Hippocampal formation (tissue), 2 donors: Measurements from ENCODE around the gene IRF4.

Experiments used
- DNase-seq, 2 donors: peaks; one replicate each; lab custom pipeline; 2025; lab: John Stamatoyannopoulos, UW

IRF4 gene

DNA sequence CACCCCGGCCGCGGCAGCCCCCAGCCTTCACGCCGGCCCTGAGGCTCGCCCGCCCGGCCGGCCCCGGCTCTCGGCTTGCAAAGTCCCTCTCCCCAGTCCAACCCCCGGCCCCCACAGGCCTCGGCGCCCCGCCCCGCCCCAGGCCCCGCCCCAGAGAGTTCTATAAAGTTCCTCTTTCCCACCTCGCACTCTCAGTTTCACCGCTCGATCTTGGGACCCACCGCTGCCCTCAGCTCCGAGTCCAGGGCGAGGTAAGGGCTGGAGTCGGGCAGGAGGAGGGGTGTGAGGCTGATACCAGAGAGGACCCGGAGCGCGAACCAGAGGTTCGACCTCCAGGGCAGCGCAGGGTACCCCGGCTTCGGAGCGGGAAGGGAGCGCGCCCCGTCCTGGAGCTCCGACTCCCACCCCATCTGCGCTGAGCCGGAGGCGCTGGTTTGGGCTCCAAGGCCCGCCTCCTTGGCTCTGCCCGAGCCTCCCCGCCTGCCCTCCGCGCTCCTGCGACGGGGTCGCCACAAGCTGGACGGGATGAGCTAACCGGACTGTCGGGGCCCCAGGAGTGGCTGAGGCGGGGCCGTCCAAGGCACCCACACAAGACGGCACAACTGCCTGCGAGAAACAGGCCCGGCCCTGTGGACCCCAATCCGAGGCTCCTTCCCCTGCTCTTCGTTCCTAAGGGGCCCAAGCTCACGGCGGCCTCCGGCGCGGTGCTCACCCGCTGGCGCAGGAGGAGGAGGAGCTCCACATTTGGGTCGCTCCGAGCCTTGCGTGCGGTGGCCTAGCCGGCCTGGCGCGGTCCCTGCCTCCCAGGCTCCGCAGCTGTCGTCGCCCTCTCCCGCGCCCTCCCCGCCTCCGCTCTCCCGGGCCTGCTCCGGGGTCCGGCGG lies at the start of gene IRF4:
IRF4 (plus strand) TSS at position 194 of the 882 bp plus-strand sequence. CDS start 1,401 bp downstream, outside the sequence.
- DNase-seq = no peak

DNA sequence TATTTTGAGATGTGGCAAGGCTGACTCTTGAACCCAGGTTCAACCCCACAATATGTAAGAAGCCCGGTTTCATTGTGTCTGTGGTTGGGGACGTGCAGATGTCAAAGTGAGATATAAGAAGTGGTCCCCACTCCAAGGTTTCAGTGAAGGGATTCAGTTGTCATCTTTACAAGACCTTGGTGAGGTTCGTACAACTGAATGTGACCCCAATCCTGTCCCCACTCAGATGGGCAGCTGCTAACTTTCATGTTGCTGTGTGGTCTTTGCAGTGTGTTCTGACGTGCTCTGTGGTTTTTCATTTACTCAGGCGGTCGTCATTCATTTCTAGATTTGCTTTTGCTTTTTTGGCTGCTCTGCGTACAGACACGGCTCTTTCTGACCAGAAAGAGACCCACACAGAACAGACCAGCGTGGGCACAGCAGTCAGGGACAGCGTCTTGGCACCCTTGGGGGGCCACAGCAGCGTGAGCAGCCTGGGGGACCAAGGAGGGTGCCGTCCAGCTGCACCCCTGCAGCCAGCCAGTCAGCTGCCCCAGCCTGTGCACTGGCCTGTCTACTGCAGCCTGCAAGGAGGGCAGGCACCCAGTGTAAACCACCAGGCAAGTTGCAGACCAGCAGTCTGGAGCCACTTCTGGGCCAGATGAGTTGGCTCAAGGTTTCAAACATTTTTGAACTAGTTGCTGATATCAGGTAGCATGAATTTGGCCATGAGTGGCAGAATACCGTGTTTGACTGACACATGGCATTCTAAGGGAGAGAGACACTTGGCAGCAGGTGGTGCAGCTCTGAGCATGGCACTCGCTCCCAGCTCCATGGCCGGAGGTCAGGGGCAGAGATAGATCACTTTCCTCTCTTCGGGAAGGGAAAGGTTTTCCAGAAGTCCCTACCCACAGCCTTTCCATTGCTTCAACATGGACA lies 49.4 kb upstream of the IRF4 start:
- no peak for DNase-seq

DNA sequence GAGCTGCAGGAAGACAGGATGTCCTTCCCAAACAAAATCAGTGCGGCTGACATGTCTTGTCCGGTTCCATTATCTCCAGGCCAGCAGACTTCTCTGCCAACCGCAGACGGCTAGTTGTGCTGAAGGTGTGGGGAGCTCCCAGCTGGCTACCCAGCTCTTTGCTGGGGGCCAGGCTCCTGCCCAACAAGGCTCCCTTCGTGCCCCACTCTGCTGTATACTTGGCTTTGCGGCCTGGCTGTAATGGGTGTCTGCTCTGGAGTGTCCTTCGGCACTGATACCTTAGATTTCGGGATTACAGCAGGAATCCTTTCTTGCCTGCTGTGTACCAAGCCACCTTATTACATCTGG lies 48.7 kb upstream of the IRF4 start:
- no peak for DNase-seq

DNA sequence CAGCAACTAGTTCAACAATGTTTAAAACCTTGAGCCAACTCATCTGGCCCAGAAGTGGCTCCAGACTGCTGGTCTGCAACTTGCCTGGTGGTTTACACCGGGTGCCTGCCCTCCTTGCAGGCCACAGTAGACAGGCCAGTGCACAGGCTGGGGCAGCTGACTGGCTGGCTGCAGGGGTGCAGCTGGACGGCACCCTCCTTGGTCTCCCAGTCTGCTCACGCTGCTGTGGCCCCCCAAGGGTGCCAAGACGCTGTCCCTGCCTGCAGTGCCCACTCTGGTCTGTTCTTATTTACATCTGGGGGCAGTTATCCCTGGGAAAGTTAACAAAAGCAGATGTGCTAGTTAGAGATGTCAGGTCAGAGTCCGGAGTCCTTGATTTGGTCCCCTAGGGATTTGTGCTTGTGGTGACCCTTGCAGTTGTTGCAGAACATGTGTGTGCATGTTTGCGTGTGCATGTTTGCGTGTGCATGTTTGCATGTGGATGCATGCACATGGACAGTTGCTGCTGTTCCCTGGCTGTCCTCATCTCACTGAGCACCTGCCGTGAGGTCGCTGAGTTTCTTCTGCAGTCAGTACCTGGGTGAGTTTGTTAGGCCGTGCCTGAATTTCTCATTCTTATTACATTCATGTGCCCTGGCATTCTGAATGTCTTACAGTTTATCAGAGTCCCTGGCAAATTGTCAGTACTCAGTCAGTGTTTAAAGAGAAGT lies 48.2 kb upstream of the IRF4 start:
- DNase-seq = no peak

DNA sequence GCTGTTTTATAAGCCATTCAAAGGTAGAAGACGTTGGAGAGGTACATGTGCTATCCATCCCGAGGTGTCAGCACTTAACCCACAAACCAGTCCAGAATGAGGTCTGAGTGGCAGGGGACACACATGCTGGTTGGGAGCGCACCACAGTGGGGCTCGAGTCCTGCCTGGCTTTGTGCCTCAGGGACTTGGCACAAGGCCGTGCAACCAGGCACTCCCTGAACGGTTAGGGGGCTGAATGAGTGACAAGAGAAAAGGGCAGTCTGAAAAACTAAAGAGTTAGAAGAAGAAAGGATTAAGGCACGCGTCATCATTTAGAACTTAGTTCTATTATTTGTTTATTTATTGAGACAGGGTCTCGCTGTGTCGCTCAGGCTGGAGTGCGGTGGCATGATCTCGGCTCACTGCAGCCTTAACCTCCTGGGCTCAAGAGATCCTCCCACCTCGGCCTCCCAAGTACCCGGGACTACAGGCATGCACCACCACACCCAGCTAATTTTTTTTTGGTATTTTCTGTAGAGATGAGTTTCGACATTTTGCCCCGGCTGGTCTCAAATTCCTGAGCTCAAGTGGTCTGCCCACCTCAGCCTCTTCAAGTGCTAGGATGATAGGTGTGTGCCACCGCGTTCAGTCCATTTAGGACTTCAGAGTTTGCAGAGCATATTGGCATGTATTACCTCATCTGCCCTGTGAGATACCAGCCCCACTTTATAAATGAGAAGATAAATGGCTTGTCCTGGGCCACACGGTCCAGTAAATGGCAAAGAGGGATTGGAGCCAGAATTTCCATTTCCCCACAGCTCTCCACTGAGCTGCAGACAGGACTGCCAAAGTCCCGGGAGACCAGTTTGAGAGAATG lies 47.4 kb upstream of the IRF4 start:
- no peak for DNase-seq

DNA sequence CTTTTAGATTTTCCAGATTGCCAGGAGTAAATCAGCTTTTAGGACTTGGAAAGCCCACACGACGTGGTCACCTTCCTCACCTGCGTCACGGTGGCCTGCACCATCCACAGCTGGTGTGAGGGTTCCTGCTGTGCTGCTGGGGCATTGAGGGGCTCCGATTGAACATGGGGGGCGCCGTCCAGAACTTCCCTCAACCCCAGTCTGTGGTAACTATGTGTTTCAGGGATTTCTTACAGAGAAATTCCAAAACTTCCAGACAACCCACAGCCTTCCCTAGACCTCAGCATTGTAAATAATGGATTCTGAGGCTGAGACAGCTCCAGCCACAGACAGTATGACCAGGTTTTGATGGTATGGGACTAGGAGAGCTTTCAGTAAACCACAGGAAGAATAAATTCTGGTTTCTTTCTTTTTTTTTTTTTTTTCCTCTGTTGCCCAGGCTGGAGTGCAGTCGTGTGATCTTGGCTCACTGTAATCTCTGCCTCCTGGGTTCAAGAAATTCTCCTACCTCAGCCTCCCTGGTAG lies 46.7 kb upstream of the IRF4 start:
- no peak for DNase-seq

DNA sequence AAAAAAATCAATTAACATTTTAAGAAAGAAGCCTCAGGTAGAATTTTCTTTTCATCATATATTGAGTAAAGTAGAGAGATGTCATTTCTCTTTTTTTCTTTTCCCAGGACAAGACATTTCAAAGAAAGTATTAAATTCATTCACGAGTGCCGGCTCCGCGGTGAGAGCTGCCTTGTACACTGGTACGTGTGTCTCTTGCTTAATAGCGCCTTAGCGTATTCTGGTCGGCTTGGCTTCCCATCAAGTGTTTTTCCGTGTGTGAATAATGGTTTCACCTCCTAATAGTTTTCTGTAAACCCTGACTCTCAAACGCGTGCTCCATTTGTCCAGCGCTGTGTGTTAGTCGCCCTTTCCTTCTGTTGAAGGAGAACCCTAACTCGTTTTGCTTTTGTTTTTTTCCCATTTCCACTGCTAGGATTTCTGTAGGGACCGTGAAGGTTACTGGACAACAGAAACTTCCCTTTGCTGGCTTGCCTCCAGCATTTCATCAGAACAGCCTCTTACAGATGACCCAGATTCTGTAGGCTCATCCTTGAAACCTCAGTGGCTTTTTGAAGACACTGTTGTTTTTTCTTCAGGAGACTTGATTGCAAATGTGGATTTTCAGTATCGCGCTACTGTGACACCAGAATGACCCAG lies 45.7 kb upstream of the IRF4 start:
- no peak for DNase-seq

DNA sequence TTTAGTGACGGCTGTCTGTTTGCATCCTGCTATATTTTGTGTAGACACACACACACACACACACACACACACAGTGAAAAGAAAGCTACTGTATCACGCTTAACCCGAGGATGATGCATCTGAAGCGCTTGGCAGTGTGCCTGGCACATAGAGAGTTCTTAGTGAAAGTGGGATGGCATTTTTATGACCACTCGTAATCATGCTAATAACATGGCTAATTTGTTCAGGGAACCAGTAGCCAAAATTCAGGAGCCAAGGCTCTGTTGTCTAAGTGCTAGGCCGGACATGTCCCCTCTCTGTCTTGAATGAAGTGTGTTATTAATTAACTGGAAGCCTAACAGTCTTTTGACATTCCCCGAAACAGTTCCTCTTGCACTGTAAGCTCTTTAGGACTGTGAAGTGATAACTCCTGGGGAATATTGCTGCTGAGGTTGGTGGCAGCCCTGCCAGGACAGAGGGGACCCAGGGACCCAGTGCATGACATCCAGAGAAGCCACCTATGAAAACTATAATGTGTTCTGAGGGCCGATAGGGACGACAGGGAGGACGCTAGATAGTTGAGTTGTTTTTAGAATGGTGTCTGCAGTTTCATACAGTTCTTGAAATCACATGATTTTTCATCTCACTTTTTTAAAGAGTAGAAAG lies 45.0 kb upstream of the IRF4 start:
- no peak for DNase-seq

DNA sequence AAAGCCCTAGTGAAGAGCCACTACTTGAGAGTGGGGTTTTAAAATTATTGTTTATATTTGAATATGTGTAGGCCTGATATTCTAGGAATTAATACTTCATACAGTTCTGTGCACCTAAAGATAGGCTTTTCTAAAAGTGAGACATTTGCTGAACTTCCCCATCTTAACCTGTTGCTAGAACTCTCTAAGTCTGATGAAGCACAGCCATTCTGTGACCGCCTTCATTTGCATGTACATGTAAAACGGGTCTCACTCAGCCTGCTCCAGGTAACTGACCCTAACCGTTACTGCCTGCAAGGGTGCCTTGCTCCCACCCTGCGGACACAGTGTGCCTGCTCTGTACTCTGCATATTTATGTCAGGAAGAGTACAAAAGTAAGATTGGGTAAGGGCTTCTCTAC lies 44.3 kb upstream of the IRF4 start:
- DNase-seq = no peak

DNA sequence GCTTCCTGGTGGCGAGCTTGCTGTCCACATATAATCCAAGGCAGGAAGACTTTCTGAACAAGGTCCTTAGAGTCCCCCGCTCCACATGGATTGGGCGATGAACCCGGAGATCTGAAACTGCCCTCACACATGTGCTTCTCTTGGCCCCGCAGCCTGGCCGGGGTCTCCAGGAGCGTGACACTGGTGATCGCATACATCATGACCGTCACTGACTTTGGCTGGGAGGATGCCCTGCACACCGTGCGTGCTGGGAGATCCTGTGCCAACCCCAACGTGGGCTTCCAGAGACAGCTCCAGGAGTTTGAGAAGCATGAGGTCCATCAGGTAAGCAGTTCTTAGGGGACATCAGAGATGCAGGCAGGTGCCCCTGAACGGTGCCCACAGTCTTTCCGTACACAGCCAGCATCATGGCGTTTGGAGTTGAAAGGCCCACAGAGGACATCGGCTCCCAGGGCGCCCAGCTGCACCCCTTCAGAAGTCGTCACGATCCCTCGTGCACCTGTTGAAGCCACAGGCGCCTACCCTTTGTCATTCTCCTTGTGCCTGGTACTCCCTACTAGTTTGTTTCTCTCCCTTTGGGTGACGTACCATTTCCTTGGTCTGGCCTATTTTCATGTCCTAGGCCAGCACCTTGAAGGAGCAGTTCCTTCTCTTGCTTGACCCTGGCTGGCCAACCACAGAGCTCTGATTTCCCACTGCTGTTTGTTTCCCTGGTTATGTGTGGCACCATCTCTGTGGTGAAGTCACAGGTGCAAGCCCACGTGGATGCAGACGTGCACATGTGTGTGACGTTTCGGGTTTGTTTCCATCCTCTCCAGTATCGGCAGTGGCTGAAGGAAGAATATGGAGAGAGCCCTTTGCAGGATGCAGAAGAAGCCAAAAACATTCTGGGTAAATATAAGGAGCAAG lies 43.3 kb upstream of the IRF4 start:
- no peak for DNase-seq

DNA sequence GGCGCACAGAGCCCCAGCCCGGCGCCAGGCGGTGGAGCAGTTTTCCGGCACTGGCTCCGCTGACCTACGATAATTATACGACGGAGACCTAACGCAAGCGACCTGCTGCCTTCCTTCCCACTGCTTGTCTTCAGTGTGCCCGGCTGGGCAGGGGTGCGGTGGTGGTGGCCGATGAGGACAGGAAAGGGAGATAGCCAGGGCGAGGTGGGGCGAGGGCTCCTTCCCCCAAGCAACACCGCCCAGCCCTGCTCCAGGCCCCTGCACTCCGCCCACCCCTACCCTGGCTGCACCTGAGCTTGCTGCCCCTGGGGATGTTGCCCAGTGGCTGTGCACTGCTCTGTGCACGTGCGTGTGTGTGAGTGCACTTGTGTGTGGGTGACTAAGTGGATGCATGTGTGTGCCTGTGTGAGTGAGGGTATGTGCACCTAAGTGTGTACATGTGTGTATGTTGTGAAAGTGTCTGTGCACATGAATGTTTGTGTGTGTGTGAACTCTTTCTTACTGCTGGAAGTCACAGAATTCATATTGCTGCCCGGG lies 42.6 kb upstream of the IRF4 start:
- no peak for DNase-seq

DNA sequence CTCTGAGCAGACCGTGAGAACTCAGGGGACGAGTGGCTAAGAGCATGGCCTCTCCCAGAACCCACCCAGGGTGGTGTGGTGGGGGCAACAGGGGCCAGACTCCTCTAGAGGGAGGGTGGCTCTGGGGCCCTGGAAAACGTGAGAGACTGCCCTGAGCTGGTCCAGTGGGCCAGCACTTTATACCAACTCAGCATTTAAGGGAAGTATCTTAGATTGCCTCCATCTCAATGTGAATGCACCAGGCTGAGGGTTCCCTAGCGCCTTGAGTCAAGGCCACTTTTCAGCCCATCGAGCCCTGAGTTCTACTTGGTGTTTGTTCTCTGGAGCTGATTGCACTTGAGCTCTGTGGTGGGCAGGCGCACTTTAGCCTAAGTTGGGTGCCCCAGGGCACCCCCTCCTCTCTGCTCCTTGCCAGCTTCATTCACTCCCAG lies 42.0 kb upstream of the IRF4 start:
- DNase-seq = no peak

DNA sequence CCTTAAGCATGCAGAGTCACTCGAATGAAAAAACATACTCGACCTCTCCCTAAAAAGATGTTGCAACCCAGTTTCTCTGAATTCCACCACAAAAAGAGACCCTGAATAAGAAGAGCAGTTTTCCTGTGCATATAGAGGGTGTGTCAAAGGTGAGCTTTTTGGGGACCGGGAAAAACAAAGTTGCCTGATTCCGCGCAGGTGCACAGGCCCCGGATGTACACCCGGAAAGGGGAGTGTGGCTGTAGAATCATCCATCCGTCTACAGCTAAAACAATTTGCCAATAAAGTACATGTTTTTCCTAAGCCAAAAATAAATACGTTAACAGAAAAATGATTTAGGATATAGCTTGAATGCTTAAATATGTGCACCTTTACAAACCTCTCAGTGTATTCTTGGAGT lies 41.2 kb upstream of the IRF4 start:
- no peak for DNase-seq

DNA sequence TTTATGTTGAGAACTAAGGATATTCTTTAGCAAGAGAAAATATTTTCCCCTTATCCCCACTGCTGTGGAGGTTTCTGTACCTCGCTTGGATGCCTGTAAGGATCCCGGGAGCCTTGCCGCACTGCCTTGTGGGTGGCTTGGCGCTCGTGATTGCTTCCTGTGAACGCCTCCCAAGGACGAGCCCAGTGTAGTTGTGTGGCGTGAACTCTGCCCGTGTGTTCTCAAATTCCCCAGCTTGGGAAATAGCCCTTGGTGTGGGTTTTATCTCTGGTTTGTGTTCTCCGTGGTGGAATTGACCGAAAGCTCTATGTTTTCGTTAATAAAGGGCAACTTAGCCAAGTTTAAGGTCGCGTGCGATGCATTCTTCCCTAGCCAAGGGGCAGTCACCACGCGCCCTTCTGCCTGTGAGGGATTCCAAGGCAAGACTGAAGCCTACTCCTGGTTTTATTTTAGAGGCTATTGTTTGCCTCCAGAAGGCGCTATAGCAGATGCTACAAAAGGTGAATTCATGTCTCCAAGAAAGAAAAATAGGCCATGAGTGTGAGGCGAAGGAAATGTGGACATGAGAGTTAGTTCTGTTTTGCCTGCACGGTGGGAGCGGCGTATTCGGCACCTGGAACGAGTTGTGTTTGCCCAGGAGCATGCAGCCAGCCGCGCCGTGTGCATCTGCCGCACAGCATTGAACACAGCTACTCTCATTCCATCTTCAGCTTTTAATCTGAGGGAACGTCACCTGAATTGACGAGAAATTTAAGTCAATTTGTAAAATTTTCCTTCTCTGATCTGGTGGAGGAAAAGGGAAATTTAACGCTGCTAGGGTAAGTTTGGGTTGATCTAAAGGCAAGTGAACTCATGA lies 40.3 kb upstream of the IRF4 start:
- no peak for DNase-seq

DNA sequence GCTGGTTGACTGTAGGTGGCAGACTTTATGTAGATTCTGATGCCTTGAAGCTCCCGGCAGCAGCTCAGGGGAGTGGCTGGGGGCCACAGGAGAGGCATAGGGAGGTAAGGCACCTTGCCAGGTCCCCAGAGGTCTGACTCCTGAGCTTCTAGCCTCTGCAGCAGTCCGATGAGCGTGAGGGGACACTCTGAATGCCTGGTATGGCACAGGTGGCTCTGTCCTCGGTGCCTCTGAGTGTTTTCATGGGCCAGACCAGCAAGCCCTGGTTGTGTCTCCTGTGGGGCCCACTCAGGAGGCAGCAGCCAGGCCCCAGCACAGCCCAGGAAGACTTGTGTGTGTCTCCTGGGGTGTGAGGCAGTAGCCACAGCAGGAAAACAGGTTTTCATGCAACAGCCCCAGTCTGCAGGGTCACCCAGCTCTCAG lies 39.7 kb upstream of the IRF4 start:
- DNase-seq = no peak

DNA sequence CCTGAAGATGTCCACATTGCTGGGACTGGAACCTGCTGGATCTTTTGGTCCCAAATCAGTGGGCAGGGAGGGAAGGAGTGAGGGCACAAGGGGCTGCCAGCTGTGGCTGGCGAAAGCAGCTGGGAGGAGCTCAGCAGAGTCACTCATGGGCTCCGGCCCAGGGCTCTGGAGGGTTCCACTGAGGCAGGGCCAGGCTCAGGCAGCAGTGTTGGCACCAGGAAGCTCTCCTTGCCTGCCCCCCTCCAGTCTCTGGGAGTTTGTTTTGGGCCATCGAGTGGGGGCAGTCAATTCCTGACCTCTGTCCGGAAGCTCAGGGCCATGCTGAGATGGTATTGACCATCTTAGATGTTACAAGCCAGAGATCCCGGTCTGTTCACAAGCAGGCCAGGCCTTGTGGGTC lies 39.1 kb upstream of the IRF4 start:
- DNase-seq = no peak

DNA sequence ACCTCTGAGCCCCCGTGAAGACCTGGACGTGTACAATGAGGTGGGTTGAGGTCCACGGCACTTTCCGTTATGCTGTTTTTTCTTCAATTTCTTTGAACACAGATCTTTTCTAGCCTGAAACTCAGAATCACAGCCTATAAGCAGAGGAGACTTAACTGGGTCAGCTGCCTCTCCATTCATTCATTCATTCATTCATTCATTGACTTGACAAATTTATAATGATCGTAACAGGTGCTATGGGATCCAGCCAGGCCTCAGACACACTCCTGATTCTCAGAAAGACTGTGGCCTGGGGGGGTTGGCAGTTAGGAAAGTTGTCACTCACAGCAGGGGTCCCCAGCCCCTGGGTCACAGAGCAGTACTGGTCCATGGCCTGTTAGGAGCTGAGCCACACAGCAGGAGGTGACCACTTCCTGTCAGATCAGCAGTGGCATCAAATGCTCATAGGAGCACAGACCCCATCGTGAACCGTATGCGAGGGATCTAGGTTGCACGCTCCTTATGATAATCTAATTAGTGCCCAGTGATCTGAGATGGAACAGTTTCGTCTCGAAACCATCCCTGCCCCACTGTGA lies 38.6 kb upstream of the IRF4 start:
- DNase-seq = no peak
